HG02588 (cell line): ENCODE data around the gene TMEM178B.
A peak's percentile ranks its signal among the peaks of the same experiment; 100 is the strongest.

Source experiments
- ATAC-seq: cut with Tn5 transposase; IDR thresholded peaks from one replicate; pipeline ENCODE4 v1.9.1; 2021; ENCODE audit warnings: mild to moderate bottlenecking, moderate library complexity; ENCODE audit not compliant: unreplicated experiment

TMEM178B gene

GRCh38 chr7:141415999-141416398, 342.1 kb downstream of the TMEM178B start:
- no peak for ATAC-seq

GRCh38 chr7:141416650-141417270, 342.9 kb downstream of the TMEM178B start:
- no peak for ATAC-seq

- no peak for ATAC-seq
These were observed 343.6 kb downstream of the TMEM178B start for GRCh38 chr7:141417506-141417905.

- ATAC-seq = no peak
These were observed 344.2 kb downstream of the TMEM178B start for GRCh38 chr7:141418066-141418465.

GRCh38 chr7:141421306-141421705, 347.4 kb downstream of the TMEM178B start:
- no peak for ATAC-seq

GRCh38 chr7:141427134-141427533, 353.3 kb downstream of the TMEM178B start:
- no peak for ATAC-seq

- ATAC-seq = no peak
These were observed 356.7 kb downstream of the TMEM178B start for GRCh38 chr7:141430455-141431139.

- ATAC-seq = no peak
These were observed 357.2 kb downstream of the TMEM178B start for GRCh38 chr7:141431140-141431479.

GRCh38 chr7:141431711-141432110, 357.8 kb downstream of the TMEM178B start:
- ATAC-seq = no peak

- no peak for ATAC-seq
These were observed 359.8 kb downstream of the TMEM178B start for GRCh38 chr7:141433698-141434097.

GRCh38 chr7:141436139-141436538, 362.3 kb downstream of the TMEM178B start:
- ATAC-seq = no peak

- ATAC-seq = no peak
These were observed 362.8 kb downstream of the TMEM178B start for GRCh38 chr7:141436575-141437075.

GRCh38 chr7:141439164-141439563, 365.3 kb downstream of the TMEM178B start:
- no peak for ATAC-seq

GRCh38 chr7:141439776-141440175, 365.9 kb downstream of the TMEM178B start:
- ATAC-seq = no peak

- no peak for ATAC-seq
These were observed 368.2 kb downstream of the TMEM178B start for GRCh38 chr7:141441837-141442627.

GRCh38 chr7:141442781-141443180, 368.9 kb downstream of the TMEM178B start:
- no peak for ATAC-seq

- no peak for ATAC-seq
These were observed 371.1 kb downstream of the TMEM178B start for GRCh38 chr7:141444961-141445360.

GRCh38 chr7:141451232-141451631, 377.4 kb downstream of the TMEM178B start:
- no peak for ATAC-seq

GRCh38 chr7:141452911-141453310, 379.0 kb downstream of the TMEM178B start:
- ATAC-seq = peak; percentile 81

GRCh38 chr7:141454338-141454737, 380.5 kb downstream of the TMEM178B start:
- ATAC-seq = no peak

GRCh38 chr7:141455723-141456122, 381.9 kb downstream of the TMEM178B start:
- no peak for ATAC-seq

- ATAC-seq = no peak
These were observed 382.4 kb downstream of the TMEM178B start for GRCh38 chr7:141456298-141456697.
